HEK293T (cell line): ENCODE results near the gene PKNOX1.
"Not testable (repeated sequence)": the region's sequence is repeated elsewhere in the genome, so short reads cannot be mapped to it uniquely, and the experiment has no call there.

Source experiments
- CTCF ChIA-PET: fragments of 350-600 bp; formaldehyde crosslinking; extraction: SDS; loops from one replicate; lab custom pipeline; 2021; ENCODE audit warnings: antibody characterized with exemption, inconsistent platforms; lab: Yijun Ruan, JAX
- POLR2A ChIA-PET: fragments of 350-600 bp; formaldehyde crosslinking; extraction: SDS; loops from one replicate; lab custom pipeline; 2020; ENCODE audit warnings: antibody characterized with exemption, inconsistent platforms; lab: Yijun Ruan, JAX
- DNase-seq: peaks from one replicate; pipeline ENCODE4 v3.0.0; 2012; ENCODE audit warnings: mixed read lengths; ENCODE audit errors: extremely low spot score
- ARNT ChIP-seq: fragments of 450-650 bp; IDR thresholded peaks from 2 replicates; pipeline ENCODE4 v1.6.1; 2017; ENCODE audit warnings: mild to moderate bottlenecking
- BHLHE40 ChIP-seq: fragments of 450-650 bp; IDR thresholded peaks from 2 replicates; pipeline ENCODE4 v1.6.1; 2016; ENCODE audit warnings: mild to moderate bottlenecking, moderate library complexity, borderline replicate concordance
- CTBP1 ChIP-seq: fragments of 450-650 bp; IDR thresholded peaks from 2 replicates; pipeline ENCODE4 v1.6.1; 2016; ENCODE audit warnings: borderline replicate concordance
- ELF4 ChIP-seq: fragments of 450-650 bp; IDR thresholded peaks from 2 replicates; pipeline ENCODE4 v1.6.1; 2017; ENCODE audit warnings: antibody characterized with exemption
- FOXA1 ChIP-seq: fragments of 450-650 bp; IDR thresholded peaks from 2 replicates; pipeline ENCODE4 v1.6.1; 2016; ENCODE audit warnings: mild to moderate bottlenecking
- FOXK2 ChIP-seq: fragments of 450-650 bp; IDR thresholded peaks from 2 replicates; pipeline ENCODE4 v1.6.1; 2016; ENCODE audit warnings: mild to moderate bottlenecking
- FOXM1 ChIP-seq: fragments of 450-650 bp; IDR thresholded peaks from 2 replicates; pipeline ENCODE4 v1.6.1; 2017; ENCODE audit warnings: mild to moderate bottlenecking, borderline replicate concordance
- HDGF ChIP-seq: fragments of 450-650 bp; IDR thresholded peaks from 2 replicates; pipeline ENCODE4 v1.6.1; 2017; ENCODE audit warnings: antibody characterized with exemption, borderline replicate concordance
- L3MBTL2 ChIP-seq: fragments of 450-650 bp; conservative IDR thresholded peaks from 2 replicates; pipeline ENCODE4 v1.6.1; 2016; ENCODE audit warnings: mild to moderate bottlenecking
- LEF1 ChIP-seq: fragments of 450-650 bp; IDR thresholded peaks from 2 replicates; pipeline ENCODE4 v1.6.1; 2017; ENCODE audit warnings: mild to moderate bottlenecking, borderline replicate concordance
- NFRKB ChIP-seq: fragments of 450-650 bp; IDR thresholded peaks from 2 replicates; pipeline ENCODE4 v1.6.1; 2016; ENCODE audit warnings: mild to moderate bottlenecking, moderate library complexity
- SP1 ChIP-seq: fragments of 450-650 bp; IDR thresholded peaks from 2 replicates; pipeline ENCODE4 v1.6.1; 2017
- SUZ12 ChIP-seq: fragments of 450-650 bp; IDR thresholded peaks from 2 replicates; pipeline ENCODE4 v1.6.1; 2016; ENCODE audit warnings: mild to moderate bottlenecking
- TARDBP ChIP-seq: fragments of 450-650 bp; IDR thresholded peaks from 2 replicates; pipeline ENCODE4 v1.6.1; 2016
- ZNF384 ChIP-seq: fragments of 450-650 bp; IDR thresholded peaks from 2 replicates; pipeline ENCODE4 v1.6.1; 2016
- TF ChIP-seq, protein P1 (sequence below): fragments of 450-650 bp; IDR thresholded peaks from 2 replicates; pipeline ENCODE4 v1.6.1; 2016

PKNOX1 gene

DNA sequence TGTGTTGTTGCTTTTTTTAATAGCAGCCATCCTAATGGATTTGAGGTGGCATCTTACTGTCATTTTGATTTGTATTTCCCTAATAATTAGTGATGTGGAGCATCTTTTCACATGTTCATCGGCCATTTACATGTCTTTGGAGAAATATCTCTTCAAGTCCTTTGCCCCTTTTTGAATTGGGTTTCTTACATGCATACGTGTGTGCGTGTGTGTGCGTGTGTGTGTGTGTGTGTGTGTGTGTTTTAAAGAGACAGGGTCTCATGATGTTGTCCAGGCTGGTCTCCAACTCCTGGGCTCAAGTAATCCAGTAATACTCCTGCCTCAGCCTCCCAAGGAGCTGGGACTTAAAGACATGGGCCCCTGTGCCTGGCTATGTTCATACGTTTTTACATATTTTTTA is 9.5 kb downstream of the PKNOX1 start:
- CTCF ChIA-PET: no interaction called here
- POLR2A ChIA-PET: interaction anchor here (1.2 kb wide), 1 partner anchor 10 kb away, joined by 4 read pairs; the partner anchor contains the start of gene PKNOX1
- DNase-seq: no peak
- no peak for TF ChIP-seq ARNT

DNA sequence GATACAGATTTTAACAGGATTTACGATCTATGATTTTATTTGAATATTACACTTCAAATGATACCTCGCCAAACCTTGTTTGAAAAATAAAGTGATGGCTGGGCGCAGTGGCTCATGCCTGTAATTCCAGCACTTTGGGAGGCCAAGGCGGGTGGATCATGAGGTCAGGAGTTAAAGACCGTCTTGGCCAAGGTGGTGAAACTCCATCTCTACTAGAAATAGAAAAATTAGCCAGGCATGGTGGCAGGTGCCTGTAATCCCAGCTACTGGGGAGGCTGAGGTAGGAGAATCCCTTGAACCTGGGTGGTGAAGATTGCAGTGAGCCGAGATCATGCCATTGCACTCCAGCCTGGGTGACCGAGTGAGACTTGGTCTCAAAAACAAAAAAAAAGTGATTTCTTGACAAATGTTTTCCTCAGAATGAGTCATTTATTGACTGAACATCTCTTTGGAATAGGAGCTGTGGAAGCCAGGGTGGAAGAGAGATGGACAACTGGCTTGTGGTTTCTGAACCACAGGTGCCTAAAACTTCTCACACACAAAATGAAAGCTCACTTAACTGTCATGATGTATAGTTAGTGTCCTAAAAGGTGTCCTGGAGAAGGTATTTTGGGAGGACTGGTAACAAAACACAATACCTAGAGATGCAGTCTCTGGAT is 11.9 kb downstream of the PKNOX1 start:
- POLR2A ChIA-PET: no interaction called here
- DNase-seq: no peak
- TF ChIP-seq LEF1 (no peak), ELF4 (no peak), SP1 (no peak)
- CTCF ChIA-PET: no interaction called here

GRCh38 chr21:42988236-42988965 is 14.0 kb downstream of the PKNOX1 start:
- no peak for DNase-seq
- ChIA-PET POLR2A (no interaction called here), CTCF (no interaction called here)
- TF ChIP-seq BHLHE40 (no peak), FOXK2 (no peak), TARDBP (no peak), ARNT (no peak), CTBP1 (no peak), NFRKB (no peak), ZNF384 (no peak), LEF1 (no peak), FOXM1 (no peak), ELF4 (no peak), SP1 (no peak), HDGF (no peak), FOXA1 (no peak)
- TF ChIP-seq, protein P1, sequence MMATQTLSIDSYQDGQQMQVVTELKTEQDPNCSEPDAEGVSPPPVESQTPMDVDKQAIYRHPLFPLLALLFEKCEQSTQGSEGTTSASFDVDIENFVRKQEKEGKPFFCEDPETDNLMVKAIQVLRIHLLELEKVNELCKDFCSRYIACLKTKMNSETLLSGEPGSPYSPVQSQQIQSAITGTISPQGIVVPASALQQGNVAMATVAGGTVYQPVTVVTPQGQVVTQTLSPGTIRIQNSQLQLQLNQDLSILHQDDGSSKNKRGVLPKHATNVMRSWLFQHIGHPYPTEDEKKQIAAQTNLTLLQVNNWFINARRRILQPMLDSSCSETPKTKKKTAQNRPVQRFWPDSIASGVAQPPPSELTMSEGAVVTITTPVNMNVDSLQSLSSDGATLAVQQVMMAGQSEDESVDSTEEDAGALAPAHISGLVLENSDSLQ: no peak

- CTCF ChIA-PET, POLR2A ChIA-PET, DNase-seq: not testable (repeated sequence)
Measured at GRCh38 chr21:42989370-42989769, 15.0 kb downstream of the PKNOX1 start.

DNA sequence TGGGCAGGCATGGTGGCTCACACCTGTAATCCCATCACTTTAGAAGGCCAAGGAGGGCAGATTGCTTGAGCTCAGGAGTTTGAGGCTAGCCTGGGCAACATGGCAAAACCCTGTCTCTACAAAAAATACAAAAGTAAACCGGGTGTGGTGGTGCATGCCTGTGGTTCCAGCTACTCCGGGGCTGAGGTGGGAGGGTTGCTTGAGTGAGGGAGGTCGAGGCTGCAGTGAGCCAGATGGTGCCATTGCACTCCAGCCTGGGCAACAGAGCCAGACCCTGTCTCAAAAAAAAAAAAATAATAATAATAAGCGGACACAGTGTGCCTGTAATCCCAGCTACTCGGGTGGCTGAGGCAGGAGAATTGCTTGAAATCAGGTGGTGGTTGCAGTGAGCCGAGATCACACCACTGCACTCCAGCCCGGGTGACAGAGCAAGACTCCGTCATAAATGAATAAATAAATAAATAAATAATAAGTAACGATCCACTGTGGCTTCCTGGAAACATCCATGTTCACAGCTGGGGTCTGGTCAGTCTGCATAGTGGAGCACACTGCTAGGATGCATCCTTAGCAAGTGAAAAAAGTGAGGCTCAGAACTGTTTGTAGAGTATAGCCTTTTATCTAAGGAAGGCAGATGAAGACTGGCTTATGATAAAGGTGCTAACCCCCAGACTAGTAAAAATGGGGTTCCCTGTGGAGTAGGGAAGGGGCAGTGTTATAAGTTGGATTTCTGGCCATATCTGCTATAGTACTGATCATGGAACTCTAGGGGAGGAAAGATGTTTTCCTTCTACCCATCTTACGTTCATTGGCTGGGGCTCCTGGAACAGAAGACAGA is 15.7 kb downstream of the PKNOX1 start:
- CTCF ChIA-PET: no interaction called here
- TF ChIP-seq NFRKB: no peak
- TF ChIP-seq TARDBP: no peak
- no peak for TF ChIP-seq LEF1
- no peak for TF ChIP-seq ARNT
- DNase-seq: no peak
- POLR2A ChIA-PET: no interaction called here

DNA sequence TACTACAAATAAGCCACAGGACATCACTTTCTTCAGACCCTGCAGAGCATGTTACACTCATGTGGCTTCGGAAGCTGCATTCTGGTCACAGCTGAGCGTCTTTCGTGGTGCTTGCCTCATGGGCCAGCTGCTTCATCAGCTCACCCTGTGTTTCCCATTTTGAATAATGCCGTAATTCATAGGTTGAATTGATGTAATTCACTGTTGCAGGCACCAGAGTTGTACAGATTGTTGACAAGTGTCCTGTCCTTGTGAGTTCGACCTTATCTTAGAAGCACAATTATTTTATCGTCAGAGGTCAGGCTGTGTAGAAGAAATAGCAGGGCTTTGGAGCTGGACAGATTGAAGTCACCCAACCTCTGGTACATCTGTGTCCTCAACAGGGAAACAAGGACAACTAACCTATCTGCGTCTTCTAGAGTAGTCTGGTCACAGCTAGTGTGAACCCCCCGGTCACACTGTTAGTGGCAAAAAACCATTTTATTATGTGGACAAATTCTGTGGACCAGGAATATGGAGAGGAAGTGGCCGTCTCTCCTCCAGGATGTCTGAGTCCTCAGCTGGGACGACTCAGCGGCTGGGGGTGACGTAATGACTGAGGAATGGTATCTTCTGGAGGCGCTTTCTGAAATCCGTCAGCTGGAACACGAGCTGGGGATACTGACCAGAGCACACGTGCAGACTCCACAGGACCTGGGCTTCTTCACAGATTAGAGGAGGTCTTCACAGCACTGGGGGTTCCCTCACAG is 17.8 kb downstream of the PKNOX1 start:
- POLR2A ChIA-PET: interaction anchor here (1.3 kb wide), 2 partner anchors 18 to 77 kb away, joined by 3 to 4 read pairs; partner anchors contain the start of gene PKNOX1
- TF ChIP-seq L3MBTL2 (no peak), NFRKB (no peak), LEF1 (no peak), FOXA1 (no peak), ZNF384 (no peak), SUZ12 (no peak), BHLHE40 (no peak), ARNT (no peak), CTBP1 (no peak), FOXK2 (no peak)
- TF ChIP-seq, protein P1: no peak
- CTCF ChIA-PET: no interaction called here
- DNase-seq: no peak

- ChIA-PET POLR2A (interaction anchor here (1.3 kb wide), 2 partner anchors 19 to 78 kb away, joined by 3 to 4 read pairs; partner anchors contain the start of gene PKNOX1), CTCF (no interaction called here)
- no peak for DNase-seq
- TF ChIP-seq TARDBP: no peak
- TF ChIP-seq SP1: no peak
- TF ChIP-seq NFRKB: no peak
- TF ChIP-seq FOXM1: no peak
- TF ChIP-seq HDGF: no peak
- no peak for TF ChIP-seq L3MBTL2
- no peak for TF ChIP-seq FOXA1
- no peak for TF ChIP-seq BHLHE40
- TF ChIP-seq CTBP1: no peak
- no peak; the same call in 1 of the 2 replicates for TF ChIP-seq ZNF384
- no peak for TF ChIP-seq FOXK2
- TF ChIP-seq ARNT: no peak
- TF ChIP-seq ELF4: no peak
- no peak for TF ChIP-seq SUZ12
Measured at GRCh38 chr21:42993051-42993712, 18.8 kb downstream of the PKNOX1 start.
